Effector memory CD8-positive, alpha-beta T cell (primary cell): ENCODE results near the gene ZNF716.
"Not testable (repeated sequence)": the region's sequence is repeated elsewhere in the genome, so short reads cannot be mapped to it uniquely, and the experiment has no call there.

Experiments
- ATAC-seq: fragments of 150-1000 bp; cut with Tn5 transposase; replicated peaks from 2 replicates; pipeline ENCODE4 v1.10.0; 2021; ENCODE audit warnings: mild to moderate bottlenecking, moderate library complexity
- DNase-seq, 3 experiments: peaks; one replicate each; pipeline ENCODE4 v3.0.0; 2021
- H3K27ac Mint-ChIP-seq, 2 donors: one replicate each; pipeline ENCODE4 v1.8.0; 2022; ENCODE audit warnings: mild to moderate bottlenecking in 2 of 2, mixed read lengths in 2 of 2, moderate library complexity in 2 of 2
- H3K27me3 Mint-ChIP-seq, 2 donors: one replicate each; pipeline ENCODE4 v1.8.0; 2022; ENCODE audit warnings: mixed read lengths in 2 of 2
- H3K36me3 Mint-ChIP-seq: one replicate; pipeline ENCODE4 v1.8.0; 2022; ENCODE audit warnings: mild to moderate bottlenecking, moderate library complexity, mixed read lengths; ENCODE audit not compliant: insufficient read depth
- H3K4me1 Mint-ChIP-seq, 2 donors: one replicate each; pipeline ENCODE4 v1.8.0; 2022; ENCODE audit warnings: low read depth in 2 of 2, mixed read lengths in 2 of 2
- H3K4me3 Mint-ChIP-seq, 2 donors: one replicate each; pipeline ENCODE4 v1.8.0; 2022; ENCODE audit warnings: mild to moderate bottlenecking in 2 of 2, mixed read lengths in 2 of 2, moderate library complexity in 2 of 2
- H3K9me3 Mint-ChIP-seq, 2 donors: one replicate each; pipeline ENCODE4 v1.8.0; 2022; ENCODE audit warnings: mixed read lengths in 2 of 2

The ZNF716 gene

DNA sequence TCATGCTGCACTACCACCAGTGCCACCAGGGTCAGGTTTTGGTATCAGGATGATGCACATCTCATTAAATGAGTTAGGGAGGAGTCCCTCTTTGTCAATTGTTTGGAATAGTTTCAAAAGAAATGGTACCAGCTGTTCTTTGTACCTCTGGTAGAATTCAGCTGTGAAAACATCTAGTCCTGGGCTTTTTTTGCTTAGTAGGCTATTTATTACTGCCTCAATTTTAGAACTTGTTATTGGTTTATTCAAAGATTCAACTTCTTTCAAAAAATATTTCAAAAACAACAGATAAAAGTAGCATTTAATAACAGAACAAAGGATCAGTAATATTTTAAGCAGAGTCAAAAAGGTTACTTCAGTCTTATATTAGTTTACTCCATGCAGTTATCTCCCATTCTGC lies 6.4 kb upstream of the ZNF716 start:
- no peak for DNase-seq
- ATAC-seq: no peak
- Mint-ChIP-seq H3K9me3 (peaks cover 0 to 5% of the 10 kb centered on the region in 2 donors), H3K4me1 (no peaks in the 10 kb centered on the region), H3K27ac (no peak overlapping the region), H3K36me3 (peaks cover 2% of the 10 kb centered on the region), H3K27me3 (no peaks in the 10 kb centered on the region), H3K4me3 (no peak overlapping the region)

GRCh38 chr7:57469186-57469828 lies 19.3 kb downstream of the ZNF716 start:
- ATAC-seq, H3K4me3 Mint-ChIP-seq, H3K27ac Mint-ChIP-seq, DNase-seq, H3K27me3 Mint-ChIP-seq, H3K4me1 Mint-ChIP-seq, H3K36me3 Mint-ChIP-seq: not testable (repeated sequence)
- peaks cover 9 to 13% of the 10 kb centered on the region in 2 donors for H3K9me3 Mint-ChIP-seq

GRCh38 chr7:57480304-57480703 lies 30.3 kb downstream of the ZNF716 start:
- not testable (repeated sequence) for H3K27ac Mint-ChIP-seq, ATAC-seq, H3K4me3 Mint-ChIP-seq, H3K27me3 Mint-ChIP-seq, DNase-seq, H3K36me3 Mint-ChIP-seq, H3K4me1 Mint-ChIP-seq, H3K9me3 Mint-ChIP-seq

DNA sequence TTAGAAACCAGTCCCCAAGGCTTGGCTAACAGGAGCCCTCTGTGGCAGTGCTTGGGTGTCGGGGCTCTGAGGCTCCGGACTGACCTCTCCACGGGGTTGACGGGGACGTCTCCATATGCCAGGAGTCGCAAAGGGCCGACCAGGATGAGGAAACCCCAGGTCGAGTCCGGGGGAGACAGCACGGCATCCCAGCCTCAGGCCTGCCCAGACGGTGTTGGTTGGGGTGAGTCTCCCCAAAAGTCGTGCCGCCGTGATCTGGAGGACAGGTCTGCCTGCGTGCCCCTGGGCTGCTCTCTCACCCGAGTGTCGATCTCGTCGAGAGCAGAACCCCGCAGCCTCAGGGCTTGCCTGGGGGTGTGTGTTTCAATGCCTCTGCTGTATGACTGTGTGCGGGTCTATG lies 35.0 kb downstream of the ZNF716 start:
- H3K36me3 Mint-ChIP-seq, H3K4me1 Mint-ChIP-seq, H3K9me3 Mint-ChIP-seq, H3K4me3 Mint-ChIP-seq, DNase-seq, H3K27ac Mint-ChIP-seq, H3K27me3 Mint-ChIP-seq, ATAC-seq: not testable (repeated sequence)

GRCh38 chr7:57487957-57488356 lies 38.0 kb downstream of the ZNF716 start:
- no peaks in the 10 kb centered on the region for H3K27me3 Mint-ChIP-seq
- H3K36me3 Mint-ChIP-seq: no peaks in the 10 kb centered on the region
- ATAC-seq: no peak
- H3K9me3 Mint-ChIP-seq: no peaks in the 10 kb centered on the region
- H3K27ac Mint-ChIP-seq: no peak overlapping the region
- DNase-seq: no peak
- H3K4me1 Mint-ChIP-seq: no peaks in the 10 kb centered on the region
- H3K4me3 Mint-ChIP-seq: no peak overlapping the region

DNA sequence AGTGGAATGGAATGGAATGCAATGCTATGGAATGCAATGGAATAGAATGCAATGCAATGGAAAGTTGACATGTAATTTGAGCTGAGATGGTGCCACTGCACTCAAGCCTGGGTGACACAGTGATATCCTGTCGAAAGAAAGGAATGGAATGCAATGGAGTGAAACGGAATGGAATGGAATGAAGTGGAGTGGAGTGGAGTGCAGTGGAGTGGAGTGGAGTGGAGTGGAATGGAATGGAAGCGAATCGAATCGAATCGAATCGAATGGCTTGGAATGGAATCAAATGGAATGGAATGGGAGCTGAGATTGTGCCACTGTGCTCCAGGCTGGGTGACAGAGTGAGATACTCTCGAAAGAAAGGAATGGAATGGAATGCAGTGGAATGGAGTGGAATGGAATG lies 45.1 kb downstream of the ZNF716 start:
- not testable (repeated sequence) for DNase-seq, ATAC-seq, H3K27ac Mint-ChIP-seq, H3K27me3 Mint-ChIP-seq, H3K4me3 Mint-ChIP-seq, H3K9me3 Mint-ChIP-seq, H3K4me1 Mint-ChIP-seq, H3K36me3 Mint-ChIP-seq

GRCh38 chr7:57496395-57496794 lies 46.4 kb downstream of the ZNF716 start:
- H3K27ac Mint-ChIP-seq: no peak overlapping the region
- DNase-seq: no peak
- no peak overlapping the region for H3K4me3 Mint-ChIP-seq
- H3K27me3 Mint-ChIP-seq: no peaks in the 10 kb centered on the region
- no peaks in the 10 kb centered on the region for H3K36me3 Mint-ChIP-seq
- H3K4me1 Mint-ChIP-seq: no peaks in the 10 kb centered on the region
- ATAC-seq: no peak
- H3K9me3 Mint-ChIP-seq: no peaks in the 10 kb centered on the region

GRCh38 chr7:57505176-57505575 lies 55.2 kb downstream of the ZNF716 start:
- H3K27ac Mint-ChIP-seq: no peak overlapping the region
- no peaks in the 10 kb centered on the region for H3K36me3 Mint-ChIP-seq
- H3K9me3 Mint-ChIP-seq: peaks cover 0 to 15% of the 10 kb centered on the region in 2 donors
- no peaks in the 10 kb centered on the region for H3K4me1 Mint-ChIP-seq
- H3K27me3 Mint-ChIP-seq: no peaks in the 10 kb centered on the region
- DNase-seq: no peak
- no peak for ATAC-seq
- no peak overlapping the region for H3K4me3 Mint-ChIP-seq
